ENCODE results near the gene SLC13A5.
"Not testable (repeated sequence)": the region's sequence is repeated elsewhere in the genome, so short reads cannot be mapped to it uniquely, and the experiment has no call there.

The SLC13A5 gene

GRCh38 chr17:6713130-6713917 lies at the start of gene SLC13A5:
TSS of gene SLC13A5 (minus strand) at chr17:6713369. CDS start at chr17:6713333, 36 bp downstream.
- peak; percentile 56 for DNase-seq

- DNase-seq: no peak
Observed at GRCh38 chr17:6761779-6762178, 48.6 kb upstream of the SLC13A5 start.

GRCh38 chr17:6757747-6758146 lies 44.6 kb upstream of the SLC13A5 start:
- DNase-seq: no peak

GRCh38 chr17:6756425-6757031 lies 43.4 kb upstream of the SLC13A5 start:
- no peak for DNase-seq

GRCh38 chr17:6755731-6756184 lies 42.6 kb upstream of the SLC13A5 start, which contains the start of gene XAF1:
TSS of gene XAF1 (plus strand) at chr17:6756046. CDS start at chr17:6756079, 33 bp downstream.
- DNase-seq: peak; percentile 73

- DNase-seq: peak; percentile 42
Observed at GRCh38 chr17:6755281-6755680, 42.1 kb upstream of the SLC13A5 start.

- no peak for DNase-seq
Observed at GRCh38 chr17:6753546-6753945, 40.4 kb upstream of the SLC13A5 start.

GRCh38 chr17:6753006-6753445 lies 39.9 kb upstream of the SLC13A5 start:
- peak; percentile 83 for DNase-seq

GRCh38 chr17:6752068-6752909 lies 39.1 kb upstream of the SLC13A5 start:
- peak; percentile 81 for DNase-seq

- DNase-seq: no peak
Observed at GRCh38 chr17:6749519-6749918, 36.4 kb upstream of the SLC13A5 start.

GRCh38 chr17:6748617-6749016 lies 35.4 kb upstream of the SLC13A5 start:
- no peak for DNase-seq

GRCh38 chr17:6746665-6747064 lies 33.5 kb upstream of the SLC13A5 start:
- DNase-seq: not testable (repeated sequence)

- DNase-seq: no peak
Observed at GRCh38 chr17:6729531-6729930, 16.4 kb upstream of the SLC13A5 start.

- no peak for DNase-seq
Observed at GRCh38 chr17:6724009-6724408, 10.8 kb upstream of the SLC13A5 start.

GRCh38 chr17:6721744-6722143 lies 8.6 kb upstream of the SLC13A5 start:
- DNase-seq: no peak

- no peak for DNase-seq
Observed at GRCh38 chr17:6716736-6717135, 3.6 kb upstream of the SLC13A5 start.

- DNase-seq: no peak
Observed at GRCh38 chr17:6714315-6714874, 1.2 kb upstream of the SLC13A5 start.

- DNase-seq: no peak
Observed at GRCh38 chr17:6713918-6714271, 726 bp upstream of the SLC13A5 start.

GRCh38 chr17:6712854-6713129 lies 377 bp downstream of the SLC13A5 start:
- no peak for DNase-seq

- DNase-seq: peak; percentile 70
Observed at GRCh38 chr17:6712058-6712853, 913 bp downstream of the SLC13A5 start.

- DNase-seq: peak; percentile 40
Observed at GRCh38 chr17:6711681-6712057, 1.5 kb downstream of the SLC13A5 start.

GRCh38 chr17:6711081-6711674 lies 2.0 kb downstream of the SLC13A5 start:
- no peak for DNase-seq
